ENCODE data around the gene CD248.

GRCh38 chr11:66280428-66280827 is 36.4 kb downstream of the CD248 start:
- TF ChIP-seq POLR2A (IDR thresholded peaks at IDR 0.05) (no peak), CTCF (IDR thresholded peaks at IDR 0.05) (no peak)

Measured in heart left ventricle (tissue), 13 donors.